ENCODE measurements around the gene WDR81.
"Not testable (repeated sequence)": the region's sequence is repeated elsewhere in the genome, so short reads cannot be mapped to it uniquely, and the experiment has no call there.

The WDR81 gene

DNA sequence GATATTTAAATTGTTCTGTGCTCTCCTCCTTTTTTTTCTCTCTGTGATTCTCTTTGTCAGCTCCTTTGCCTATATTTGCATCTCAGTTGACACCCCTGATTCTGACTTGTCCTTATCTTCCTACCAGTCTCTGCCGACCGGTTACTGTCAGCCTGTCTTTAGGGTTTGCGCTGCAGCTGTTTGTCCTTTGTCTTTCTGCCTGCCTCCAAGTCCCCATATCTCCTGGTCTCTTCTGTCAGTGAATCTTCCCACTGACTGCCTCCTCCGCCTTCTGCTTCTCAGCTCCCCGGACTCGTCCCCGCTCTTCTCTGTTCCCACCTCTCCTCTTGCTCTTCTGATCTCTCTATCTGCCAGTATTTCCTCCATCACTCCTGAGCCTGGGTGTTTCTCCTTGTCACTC, 19.5 kb upstream of the WDR81 start:
- ChIA-PET POLR2A (no interaction called here), CTCF (interaction anchor here (0.9 to 2.2 kb wide), 2 partner anchors 9 to 36 kb away, joined by 3 to 7 read pairs; no protein-coding TSS in a partner anchor)
- H3K4me3 ChIP-seq (ENCODE audit: low read depth, low read length): no peak overlapping the region
- DNase-seq (ENCODE audit: low read depth, low spot score): no peak
- TF ChIP-seq CTCF (IDR thresholded peaks at IDR 0.05; ENCODE audit: insufficient read depth, low read length, missing control alignments): no peak

DNA sequence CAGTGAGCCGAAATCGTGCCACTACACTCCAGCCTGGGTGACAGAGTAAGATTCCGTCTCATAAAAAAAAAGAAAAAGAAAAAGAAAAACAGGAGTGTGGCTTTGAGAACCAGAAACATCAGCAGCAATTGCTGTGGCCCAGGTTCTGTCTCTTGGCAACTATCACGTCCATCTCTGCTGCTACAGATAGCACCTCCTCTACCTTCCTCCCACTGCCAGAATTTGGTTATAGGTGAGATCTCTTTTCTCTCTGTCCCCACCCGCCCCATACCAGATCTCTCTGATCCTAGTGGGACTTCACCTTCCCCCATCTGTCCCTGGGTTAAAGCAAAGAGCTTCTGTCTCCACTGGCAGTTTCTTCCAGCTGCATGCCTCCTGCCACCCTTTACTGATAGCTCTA, 17.4 kb upstream of the WDR81 start:
- no peak for TF ChIP-seq CTCF (IDR thresholded peaks at IDR 0.05; ENCODE audit: insufficient read depth, low read length, missing control alignments)
- no peak for DNase-seq (ENCODE audit: low read depth, low spot score)
- CTCF ChIA-PET: interaction anchor here (0.7 to 1.0 kb wide), 2 partner anchors 10 to 14 kb away, joined by 3 to 5 read pairs; no protein-coding TSS in a partner anchor
- POLR2A ChIA-PET: no interaction called here
- H3K4me3 ChIP-seq (ENCODE audit: low read depth, low read length): no peak overlapping the region

DNA sequence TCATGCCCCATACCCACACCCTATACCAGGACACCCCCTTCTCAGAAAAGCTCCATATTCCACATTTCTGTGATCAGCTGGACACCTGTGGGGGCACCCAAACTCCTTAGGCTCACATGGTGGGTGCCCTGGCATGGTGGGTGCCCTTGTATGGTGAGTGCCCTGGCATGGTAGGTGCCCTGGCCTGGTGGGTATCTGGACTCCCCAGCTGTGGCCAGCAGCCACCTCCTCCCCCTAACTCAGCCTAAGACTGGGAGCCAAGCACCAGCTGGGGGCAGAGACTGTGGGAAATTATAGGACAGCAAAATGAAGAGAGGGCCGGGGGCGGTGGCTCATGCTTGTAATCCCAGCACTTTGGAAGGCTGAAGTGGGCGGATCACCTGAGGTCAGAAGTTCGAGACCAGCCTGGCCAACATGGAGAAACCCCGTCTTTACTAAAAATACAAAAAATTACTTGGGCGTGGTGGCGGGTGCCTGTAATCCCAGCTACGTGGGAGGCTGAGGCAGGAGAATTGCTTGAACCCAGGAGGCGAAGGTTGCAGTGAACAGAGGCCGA, 15.6 kb upstream of the WDR81 start:
- CTCF ChIA-PET: not testable (repeated sequence)

DNA sequence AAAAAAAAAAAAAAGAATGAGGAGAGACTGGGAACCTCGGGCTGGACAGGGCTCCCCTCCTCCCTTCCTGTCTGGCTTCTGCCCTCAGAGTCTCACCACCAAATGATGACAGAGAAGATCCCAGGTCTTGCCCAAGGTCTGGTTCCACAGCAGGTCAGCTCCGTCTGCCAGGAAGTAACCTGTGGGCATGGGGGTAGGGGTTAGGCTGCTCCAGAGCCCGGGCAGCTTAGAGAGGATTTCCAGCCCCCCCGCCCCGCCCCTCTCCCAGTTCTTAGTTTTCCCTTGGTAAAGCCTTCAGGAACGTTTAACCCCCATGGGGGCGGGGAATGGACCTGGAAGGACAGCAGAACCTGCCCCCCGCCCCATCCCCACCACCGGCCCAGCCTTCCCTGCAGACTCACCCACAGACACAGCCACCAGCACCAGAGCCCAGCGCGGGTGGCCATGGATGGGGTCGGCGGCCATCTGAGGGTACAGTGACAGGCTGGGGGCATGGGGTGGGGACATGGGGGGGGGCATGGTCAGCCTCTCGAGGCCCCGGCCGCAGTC, 15.0 kb upstream of the WDR81 start:
- DNase-seq (ENCODE audit: low read depth, low spot score): no peak
- TF ChIP-seq CTCF (IDR thresholded peaks at IDR 0.05; ENCODE audit: insufficient read depth, low read length, missing control alignments): no peak
- peak overlapping the region; percentile 63 for H3K4me3 ChIP-seq (ENCODE audit: low read depth, low read length)
- POLR2A ChIA-PET: no interaction called here
- CTCF ChIA-PET: no interaction called here

More for the DNA sequence above, 15.6 kb upstream of the WDR81 start:
- DNase-seq (ENCODE audit: low read depth, low spot score); POLR2A ChIA-PET; H3K4me3 ChIP-seq (ENCODE audit: low read depth, low read length): not testable (repeated sequence)

GRCh38 chr17:1709971-1710806, 14.3 kb upstream of the WDR81 start, which contains the start of gene TLCD2:
TLCD2 (minus strand) TSS chr17:1710377; CDS start chr17:1710242, 135 bp downstream.
- no peak for DNase-seq (ENCODE audit: low read depth, low spot score)
- ChIA-PET CTCF (interaction anchor here (1.5 kb wide), 1 partner anchor 74 kb away, joined by 3 read pairs; no protein-coding TSS in a partner anchor), POLR2A (interaction anchor here (0.6 to 1.3 kb wide), 2 partner anchors 41 to 86 kb away, joined by 3 read pairs; no protein-coding TSS in a partner anchor)
- no peak for TF ChIP-seq CTCF (IDR thresholded peaks at IDR 0.05; ENCODE audit: insufficient read depth, low read length, missing control alignments)
- H3K4me3 ChIP-seq (ENCODE audit: low read depth, low read length): peak within 1 kb of the TSS; percentile 63

GRCh38 chr17:1710807-1711553, 13.5 kb upstream of the WDR81 start:
- no peak for TF ChIP-seq CTCF (IDR thresholded peaks at IDR 0.05; ENCODE audit: insufficient read depth, low read length, missing control alignments)
- peak overlapping the region; percentile 63 for H3K4me3 ChIP-seq (ENCODE audit: low read depth, low read length)
- CTCF ChIA-PET: interaction anchor here (1.5 kb wide), 1 partner anchor 73 kb away, joined by 3 read pairs; no protein-coding TSS in a partner anchor
- DNase-seq (ENCODE audit: low read depth, low spot score): no peak
- POLR2A ChIA-PET: interaction anchor here (0.6 to 1.3 kb wide), 3 partner anchors 20 to 85 kb away, joined by 3 read pairs; no protein-coding TSS in a partner anchor
